ENCODE measurements around the gene DCLRE1A. TPM values are rescaled to one million over a fixed set of nuclear protein-coding genes. Genes with fewer than 3 reads are reported as not detected.

DCLRE1A gene
- total RNA-seq, 1 donor from 2014 or later, result 6.8 TPM

GRCh38 chr10:113856563-113856962, 2.7 kb upstream of the DCLRE1A start:
- H3K36me3 ChIP-seq (ENCODE audit: control insufficient read depth, insufficient read depth, low read length), result peaks cover 1% of the 10 kb centered on the region
- DNase-seq (ENCODE audit: low read depth) (no peak), FAIRE-seq (no peak)
- no peak for TF ChIP-seq CTCF (IDR thresholded peaks at IDR 0.05; ENCODE audit: insufficient read depth, low read length, severe bottlenecking)
- no peaks in the 10 kb centered on the region for H3K27me3 ChIP-seq (ENCODE audit: control insufficient read depth, insufficient read depth, low read length)
- H3K4me3 ChIP-seq (ENCODE audit: low read depth, low read length), result no peak overlapping the region

- peak; percentile 15 for DNase-seq (ENCODE audit: low read depth)
Measured at GRCh38 chr10:113854761-113855588, 1.1 kb upstream of the DCLRE1A start.

GRCh38 chr10:113853578-113854012, 287 bp downstream of the DCLRE1A start:
- peak; percentile 4 for DNase-seq (ENCODE audit: low read depth)
- FAIRE-seq, result no peak
- TF ChIP-seq CTCF (IDR thresholded peaks at IDR 0.05; ENCODE audit: insufficient read depth, low read length, severe bottlenecking), result no peak
- Histone ChIP-seq H3K4me3 (ENCODE audit: low read depth, low read length) (peak overlapping the region; percentile 93), H3K27me3 (ENCODE audit: control insufficient read depth, insufficient read depth, low read length) (no peaks in the 10 kb centered on the region), H3K36me3 (ENCODE audit: control insufficient read depth, insufficient read depth, low read length) (no peaks in the 10 kb centered on the region)

More at GRCh38 chr10:113854761-113855588, 1.1 kb upstream of the DCLRE1A start:
- no peak for FAIRE-seq
- Histone ChIP-seq H3K4me3 (ENCODE audit: low read depth, low read length) (peak overlapping the region; percentile 93), H3K27me3 (ENCODE audit: control insufficient read depth, insufficient read depth, low read length) (no peaks in the 10 kb centered on the region), H3K36me3 (ENCODE audit: control insufficient read depth, insufficient read depth, low read length) (peaks cover 1% of the 10 kb centered on the region)
- no peak for TF ChIP-seq CTCF (IDR thresholded peaks at IDR 0.05; ENCODE audit: insufficient read depth, low read length, severe bottlenecking)

GRCh38 chr10:113849946-113850345, 3.9 kb downstream of the DCLRE1A start:
- Histone ChIP-seq H3K27me3 (ENCODE audit: control insufficient read depth, insufficient read depth, low read length) (no peaks in the 10 kb centered on the region), H3K36me3 (ENCODE audit: control insufficient read depth, insufficient read depth, low read length) (no peaks in the 10 kb centered on the region), H3K4me3 (ENCODE audit: low read depth, low read length) (no peak overlapping the region)
- FAIRE-seq (no peak), DNase-seq (ENCODE audit: low read depth) (no peak)
- no peak for TF ChIP-seq CTCF (IDR thresholded peaks at IDR 0.05; ENCODE audit: insufficient read depth, low read length, severe bottlenecking)

- no peak for TF ChIP-seq CTCF (IDR thresholded peaks at IDR 0.05; ENCODE audit: insufficient read depth, low read length, severe bottlenecking)
- no peak for DNase-seq (ENCODE audit: low read depth)
- H3K27me3 ChIP-seq (ENCODE audit: control insufficient read depth, insufficient read depth, low read length), result no peaks in the 10 kb centered on the region
- H3K4me3 ChIP-seq (ENCODE audit: low read depth, low read length), result no peak overlapping the region
- no peak for FAIRE-seq
- no peaks in the 10 kb centered on the region for H3K36me3 ChIP-seq (ENCODE audit: control insufficient read depth, insufficient read depth, low read length)
Measured at GRCh38 chr10:113849140-113849803, 4.6 kb downstream of the DCLRE1A start.
